Ovary (tissue), 9 donors: Measurements from ENCODE around the gene ZNRF1. TPM values are rescaled to one million over a fixed set of nuclear protein-coding genes. Genes with fewer than 3 reads are reported as not detected.

Experiments used
- DNase-seq, 5 donors: peaks; one replicate each; pipeline ENCODE4 v3.0.0-alpha.2; 2019 to 2020
- H3K27ac ChIP-seq, 2 donors: fragments of 200-600 bp; one replicate each; pipeline versions ENCODE4 v1.5.1 to v1.8.0; 2019 to 2022
- H3K27me3 ChIP-seq: fragments of 200-600 bp; one replicate; pipeline ENCODE4 v1.8.0; 2022
- H3K36me3 ChIP-seq: fragments of 200-600 bp; sonication (generic); one replicate; pipeline ENCODE4 v1.5.1; 2019
- H3K4me1 ChIP-seq: one replicate; pipeline ENCODE4 v1.8.1; 2013; ENCODE audit warnings: mild to moderate bottlenecking, moderate library complexity; ENCODE audit not compliant: insufficient read depth
- H3K4me3 ChIP-seq: fragments of 200-600 bp; sonication (generic); one replicate; pipeline ENCODE4 v1.5.1; 2017
- H3K9me3 ChIP-seq, 2 donors: fragments of 200-600 bp in 1 of 2; sonication (generic) in 1 of 2; one replicate each; pipeline versions ENCODE4 v1.5.1 to v1.8.1; 2013 to 2019; ENCODE audit warnings: mild to moderate bottlenecking in 1 of 2, moderate library complexity in 1 of 2
- EP300 ChIP-seq: sonication (generic); formaldehyde crosslinking; IDR thresholded peaks from one replicate; pipeline ENCODE4 v1.6.1; 2017; ENCODE audit warnings: antibody characterized with exemption
- POLR2A ChIP-seq: fragments of 450-650 bp; IDR thresholded peaks from one replicate; pipeline ENCODE4 v1.6.1; 2017; ENCODE audit warnings: antibody characterized with exemption, mild to moderate bottlenecking, moderate library complexity
- WGBS, 3 donors: extraction: QIAGEN DNeasy Blood & Tissue Kit in 1 of 3; methylation state at CpG; one replicate each; pipeline versions ENCODE4 v1.1.5 to v1.1.7; 2013 to 2017; 5-methylcytosine and 5-hydroxymethylcytosine counted together
- intact Hi-C, 4 donors: fragments of 100-400 bp; cut with DNase I; formaldehyde crosslinking; loops; one replicate each; pipeline versions ENCODE4 v1.11.0 to v1.15.1; 2022 to 2023
- polyA plus RNA-seq, 2 donors: library from polyadenylated mRNA; stranded (reverse); fragments of 200-250 nt in 1 of 2; fragments of 350-450 nt in 1 of 2; fragmentation: Illumina TruSeq in 1 of 2; extraction: RNeasy Lipid Tissue Mini Kit (QIAGEN cat#74804) in 1 of 2; gene quantifications; one replicate each; pipeline ENCODE4 v1.2.3, GENCODE V29; 2013 to 2014
- total RNA-seq, 7 donors: library from RNA; depleted of rRNA in 2 of 7; stranded (reverse); fragments of >200 nt in 2 of 7; fragmentation: NEBNext Ultra II Directional in 3 of 7; extraction: Animal tissue kit (Norgen Biotek cat#: 25700) in 3 of 7; gene quantifications; one replicate each; pipeline versions ENCODE4 v1.1.0 to v1.2.4, GENCODE V29; 2016 to 2023
- TF ChIP-seq, protein P1 (sequence below), 3 donors: fragments of 450-650 bp in 2 of 3; fragments of 200-600 bp in 1 of 3; IDR thresholded peaks; one replicate each; pipeline versions ENCODE4 v1.5.1 to v1.8.0; 2016 to 2022; ENCODE audit warnings: antibody characterized with exemption in 3 of 3, mild to moderate bottlenecking in 1 of 3
- donor health status: DM: no; HTN: no; CAD: no; lungs with moderate emphysema.
- donor health status: DM: no; HTN: no; CAD: no.
- donor health status: Bipolar disorder and iron deficiency.
- donor health status: DM: yes; HTN: yes; CAD: no.
- donor health status: DM: no; HTN: no; CAD: no.
- donor health status: DM: yes; HTN: yes; CAD: no.

The ZNRF1 gene
- total and polyA plus RNA-seq, 9 donors: 10.8 to 27.9 (median 24.3) TPM

DNA sequence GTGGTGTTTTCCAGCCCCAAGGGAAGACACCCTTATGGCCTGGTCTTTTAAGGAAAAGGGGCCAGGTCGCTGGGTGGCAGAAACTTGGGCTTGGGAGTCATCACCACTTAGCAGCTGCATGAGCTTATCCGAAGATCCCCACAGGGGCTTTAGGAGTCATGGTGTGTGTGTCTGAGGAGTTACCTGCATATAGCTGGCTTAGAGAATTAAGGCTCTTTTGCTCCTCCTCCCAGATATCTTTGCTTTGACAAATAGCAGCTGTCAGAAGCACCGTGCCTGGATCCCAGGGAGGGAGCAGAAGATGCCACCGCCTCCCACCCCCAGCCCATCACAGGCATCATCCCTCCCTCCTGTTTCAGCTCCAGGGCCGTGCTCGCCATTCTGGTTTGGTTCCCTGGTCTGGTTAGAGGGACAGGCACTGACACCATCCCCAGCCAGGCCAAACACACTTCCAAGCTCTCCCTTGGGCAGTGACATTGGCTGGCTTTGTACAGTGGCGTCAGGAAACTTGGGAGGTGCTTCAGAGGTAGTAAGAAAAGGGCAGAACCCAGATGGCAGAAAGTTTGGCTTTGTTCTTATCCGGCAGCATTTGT, 100.3 kb downstream of the ZNRF1 start:
- WGBS, 3 donors: 61 to 75% (median 65%) methylated on average over 8 of the region's 8 CpGs
- intact Hi-C loops: no loop called here
- Histone ChIP-seq H3K4me3 (no peak overlapping the region), H3K27me3 (no peaks in the 10 kb centered on the region), H3K4me1 (peaks cover 12% of the 10 kb centered on the region), H3K27ac (no peak overlapping the region), H3K9me3 (no peaks in the 10 kb centered on the region), H3K36me3 (no peaks in the 10 kb centered on the region)
- TF ChIP-seq POLR2A (no peak), EP300 (no peak)
- no peak for DNase-seq

DNA sequence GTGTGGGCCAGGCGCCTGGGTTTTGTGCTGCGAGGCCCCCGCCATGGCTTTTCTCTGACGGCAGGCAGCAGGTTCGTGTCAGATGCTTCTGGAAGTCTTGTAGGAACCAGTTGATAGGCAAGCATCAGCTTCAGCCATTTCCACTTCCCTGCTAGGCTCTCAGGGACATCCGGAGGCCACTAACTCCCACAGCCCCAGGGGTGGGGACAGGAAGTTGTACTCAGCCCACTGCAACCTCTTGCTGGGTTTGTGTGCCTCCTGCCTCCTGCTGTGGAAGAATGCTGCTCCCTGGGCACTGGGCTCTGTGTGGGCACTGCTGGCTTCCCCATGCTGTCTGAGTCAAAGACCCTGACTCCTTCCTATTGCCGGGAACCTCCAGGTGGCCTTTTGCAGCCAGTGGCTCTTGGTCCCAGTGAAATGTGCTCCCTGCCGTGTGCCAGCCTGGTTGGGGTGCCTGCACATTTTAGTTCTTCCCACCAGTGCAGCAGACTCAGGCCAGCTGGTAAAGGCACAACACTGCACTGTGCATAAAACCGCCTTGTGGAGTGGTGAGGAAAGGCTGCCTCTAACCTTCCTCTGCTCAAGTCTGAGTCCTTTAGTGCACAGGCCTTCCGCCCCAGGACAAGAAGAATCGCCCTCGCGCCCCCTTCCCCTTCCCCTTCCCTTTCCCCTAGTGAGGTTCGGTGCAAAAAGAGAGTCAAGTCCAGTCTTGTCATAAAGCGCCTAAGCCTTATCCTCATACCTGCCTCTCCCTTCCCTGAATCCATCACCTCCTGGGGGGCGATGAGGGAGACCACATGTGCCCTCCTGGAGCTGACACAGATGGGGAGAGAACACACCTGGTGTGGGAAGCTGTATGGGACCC, 101.1 kb downstream of the ZNRF1 start:
- TF ChIP-seq POLR2A: no peak
- no peak for TF ChIP-seq EP300
- TF ChIP-seq, protein P1, sequence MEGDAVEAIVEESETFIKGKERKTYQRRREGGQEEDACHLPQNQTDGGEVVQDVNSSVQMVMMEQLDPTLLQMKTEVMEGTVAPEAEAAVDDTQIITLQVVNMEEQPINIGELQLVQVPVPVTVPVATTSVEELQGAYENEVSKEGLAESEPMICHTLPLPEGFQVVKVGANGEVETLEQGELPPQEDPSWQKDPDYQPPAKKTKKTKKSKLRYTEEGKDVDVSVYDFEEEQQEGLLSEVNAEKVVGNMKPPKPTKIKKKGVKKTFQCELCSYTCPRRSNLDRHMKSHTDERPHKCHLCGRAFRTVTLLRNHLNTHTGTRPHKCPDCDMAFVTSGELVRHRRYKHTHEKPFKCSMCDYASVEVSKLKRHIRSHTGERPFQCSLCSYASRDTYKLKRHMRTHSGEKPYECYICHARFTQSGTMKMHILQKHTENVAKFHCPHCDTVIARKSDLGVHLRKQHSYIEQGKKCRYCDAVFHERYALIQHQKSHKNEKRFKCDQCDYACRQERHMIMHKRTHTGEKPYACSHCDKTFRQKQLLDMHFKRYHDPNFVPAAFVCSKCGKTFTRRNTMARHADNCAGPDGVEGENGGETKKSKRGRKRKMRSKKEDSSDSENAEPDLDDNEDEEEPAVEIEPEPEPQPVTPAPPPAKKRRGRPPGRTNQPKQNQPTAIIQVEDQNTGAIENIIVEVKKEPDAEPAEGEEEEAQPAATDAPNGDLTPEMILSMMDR (IDR thresholded peaks at IDR 0.05): no peak
- no peaks in the 10 kb centered on the region for H3K9me3 ChIP-seq
- intact Hi-C loops: no loop called here
- H3K27me3 ChIP-seq: no peaks in the 10 kb centered on the region
- no peak overlapping the region for H3K27ac ChIP-seq
- H3K4me1 ChIP-seq: peaks cover 12% of the 10 kb centered on the region
- 80 to 89% (median 81%) methylated on average over 16 of the region's 16 CpGs for WGBS, 3 donors
- H3K36me3 ChIP-seq: no peaks in the 10 kb centered on the region
- DNase-seq: no peak
- H3K4me3 ChIP-seq: no peak overlapping the region

DNA sequence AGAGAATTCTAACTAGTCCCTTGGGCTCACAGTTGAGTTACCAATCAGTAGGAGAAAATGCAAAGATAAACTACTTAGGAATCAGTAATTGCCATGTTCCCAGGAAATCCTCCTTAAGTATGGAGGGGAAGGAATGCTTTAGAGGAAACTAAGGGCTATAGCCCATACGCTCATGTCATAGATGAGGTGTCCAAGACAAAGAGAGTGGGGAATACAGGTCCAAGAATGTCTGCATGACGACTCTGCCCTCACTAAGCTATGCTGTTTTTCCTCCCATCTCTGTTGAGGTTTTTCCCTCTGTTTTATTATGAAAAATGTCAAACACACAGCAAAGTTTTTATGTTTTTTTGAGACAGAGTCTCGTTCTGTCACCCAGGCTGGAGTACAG, 101.8 kb downstream of the ZNRF1 start:
- H3K9me3 ChIP-seq: no peaks in the 10 kb centered on the region
- H3K4me3 ChIP-seq: no peak overlapping the region
- no peak overlapping the region for H3K27ac ChIP-seq
- no peaks in the 10 kb centered on the region for H3K36me3 ChIP-seq
- H3K4me1 ChIP-seq: peaks cover 12% of the 10 kb centered on the region
- WGBS, 3 donors: 87 to 93% (median 92%) methylated on average over 3 of the region's 3 CpGs
- DNase-seq: no peak
- intact Hi-C loops: no loop called here
- H3K27me3 ChIP-seq: no peaks in the 10 kb centered on the region
- TF ChIP-seq POLR2A (no peak), EP300 (no peak)
- TF ChIP-seq, protein P1 (IDR thresholded peaks at IDR 0.05): no peak

DNA sequence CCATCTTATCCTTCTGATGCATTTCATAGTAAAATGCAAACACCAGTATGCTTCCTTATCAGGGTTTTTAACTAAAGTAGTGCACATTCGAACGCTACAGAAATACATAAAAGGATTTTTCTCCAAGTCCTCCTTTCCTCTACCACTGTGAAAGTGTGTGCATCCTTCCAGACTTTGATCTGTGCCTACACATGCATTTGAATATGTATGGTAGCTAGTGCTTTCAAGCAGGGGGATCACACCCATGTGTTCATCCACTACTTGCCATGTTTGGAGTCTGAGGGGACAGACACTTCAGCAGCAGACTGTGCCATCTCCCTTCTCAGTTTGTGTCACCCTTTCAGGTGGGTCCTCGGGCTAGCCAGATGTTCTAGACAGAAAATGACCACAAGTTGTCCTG, 102.8 kb downstream of the ZNRF1 start:
- no peak for DNase-seq

More for the DNA sequence above, 102.8 kb downstream of the ZNRF1 start:
- TF ChIP-seq POLR2A: no peak
- TF ChIP-seq EP300: no peak
- TF ChIP-seq, protein P1 (IDR thresholded peaks at IDR 0.05): no peak
- Histone ChIP-seq H3K36me3 (no peaks in the 10 kb centered on the region), H3K27ac (no peak overlapping the region), H3K4me1 (peaks cover 14% of the 10 kb centered on the region), H3K4me3 (no peak overlapping the region), H3K27me3 (no peaks in the 10 kb centered on the region), H3K9me3 (no peaks in the 10 kb centered on the region)
- WGBS, 3 donors: 90 to 94% (median 92%) methylated on average over 3 of the region's 3 CpGs
- intact Hi-C loops: no loop called here
